Measurements from ENCODE around the gene MS4A2.

DNA sequence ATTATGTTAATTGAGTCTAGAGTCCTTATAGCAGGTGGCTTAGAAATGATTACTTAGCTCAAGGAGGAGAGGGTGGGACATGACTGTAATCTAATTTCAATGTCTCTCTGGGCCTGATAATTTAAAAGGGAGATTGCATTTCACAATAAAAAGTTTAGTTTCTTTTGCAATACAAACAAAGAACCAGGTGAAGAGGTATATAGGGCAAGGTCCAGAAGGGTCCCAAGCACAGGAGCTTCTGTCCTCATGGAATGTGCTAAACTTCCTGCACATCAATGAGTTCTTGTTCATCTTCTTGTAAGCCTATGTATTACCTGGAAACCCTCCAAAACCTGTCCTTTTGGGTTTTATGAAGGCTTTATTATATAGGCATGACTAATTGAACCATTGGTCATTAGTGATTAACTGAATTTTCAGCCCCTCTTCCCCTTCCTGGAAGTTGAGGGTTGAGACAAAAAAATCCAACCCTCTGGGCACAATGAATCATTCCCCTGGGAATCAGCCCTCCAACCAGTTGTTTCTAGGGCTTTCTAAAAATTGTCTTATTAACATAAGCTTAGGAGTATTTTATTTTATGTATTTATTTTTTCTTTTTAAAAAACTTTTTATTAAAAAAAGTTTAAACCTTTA is 37.6 kb downstream of the MS4A2 start:
- no peak for TF ChIP-seq POLR2AphosphoS5 (IDR thresholded peaks at IDR 0.05; ENCODE audit: borderline replicate concordance, low read depth, low read length)
- TF ChIP-seq EZH2 (IDR thresholded peaks at IDR 0.05), result no peak
